Brain microvascular endothelial cell (primary cell): ENCODE results near the gene CCBE1.
"Not testable (repeated sequence)": the region's sequence is repeated elsewhere in the genome, so short reads cannot be mapped to it uniquely, and the experiment has no call there.

ENCODE experiments used
- DNase-seq: peaks from one replicate; pipeline ENCODE4 v3.0.0-alpha.2; 2020
- H3K27ac ChIP-seq: fragments of 250-450 bp; sonication (Bioruptor Pico); 2 replicates; pipeline ENCODE4 v1.5.1; 2020; ENCODE audit warnings: mild to moderate bottlenecking, moderate library complexity
- H3K27me3 ChIP-seq: fragments of 250-450 bp; sonication (Bioruptor Pico); replicated peaks from 2 replicates; pipeline ENCODE4 v1.5.1; 2020; ENCODE audit warnings: mild to moderate bottlenecking
- H3K36me3 ChIP-seq: fragments of 250-450 bp; sonication (Bioruptor Pico); replicated peaks from 2 replicates; pipeline ENCODE4 v1.5.1; 2020; ENCODE audit warnings: mild to moderate bottlenecking
- H3K4me3 ChIP-seq: 2 replicates; pipeline ENCODE4 v1.5.1; 2011; ENCODE audit warnings: low read depth, mild to moderate bottlenecking, control low read depth, low read length, moderate library complexity
- in situ Hi-C: cut with HindIII; loops from 2 replicates; pipeline ENCODE4 v1.10.0; 2017; ENCODE audit warnings: low sequenced_read_pairs, low pct_ligation_motif_present
- TF ChIP-seq, protein P1 (sequence below): IDR thresholded peaks from 2 replicates; pipeline ENCODE4 v1.5.1; 2011; ENCODE audit warnings: low read depth, mild to moderate bottlenecking, moderate library complexity, low read length, control low read depth, inconsistent platforms; ENCODE audit errors: missing control alignments

The CCBE1 gene

DNA sequence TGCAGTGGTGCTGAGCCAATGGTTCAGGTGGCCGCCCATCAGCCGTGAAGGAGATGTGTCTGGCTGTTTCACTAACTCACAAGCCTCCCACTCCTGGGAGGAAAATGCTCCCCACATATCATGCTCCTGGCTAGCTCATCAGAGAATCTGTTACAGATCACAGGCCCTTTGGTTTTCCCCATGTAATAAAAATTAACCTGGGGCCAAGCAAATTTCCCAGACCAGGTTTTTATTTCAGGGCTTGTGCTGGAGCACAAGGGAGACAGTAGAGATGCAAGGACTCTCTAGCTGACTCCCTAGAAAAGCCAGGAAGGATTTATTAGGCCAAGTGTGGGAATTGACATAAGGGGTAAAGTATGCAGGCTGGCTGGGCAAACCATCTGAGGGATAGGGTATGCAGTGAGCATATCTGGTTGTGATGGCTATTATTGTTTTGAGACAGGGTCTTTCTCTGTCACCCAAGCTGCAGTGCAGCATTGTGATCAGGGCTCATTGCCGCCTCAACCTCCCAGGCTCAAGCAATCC, 40.6 kb upstream of the CCBE1 start:
- Histone ChIP-seq H3K27me3 (no peaks in the 10 kb centered on the region), H3K27ac (no peak overlapping the region), H3K4me3 (no peak overlapping the region), H3K36me3 (no peaks in the 10 kb centered on the region)
- in situ Hi-C loops: no loop called here
- DNase-seq: no peak
- TF ChIP-seq, protein P1, sequence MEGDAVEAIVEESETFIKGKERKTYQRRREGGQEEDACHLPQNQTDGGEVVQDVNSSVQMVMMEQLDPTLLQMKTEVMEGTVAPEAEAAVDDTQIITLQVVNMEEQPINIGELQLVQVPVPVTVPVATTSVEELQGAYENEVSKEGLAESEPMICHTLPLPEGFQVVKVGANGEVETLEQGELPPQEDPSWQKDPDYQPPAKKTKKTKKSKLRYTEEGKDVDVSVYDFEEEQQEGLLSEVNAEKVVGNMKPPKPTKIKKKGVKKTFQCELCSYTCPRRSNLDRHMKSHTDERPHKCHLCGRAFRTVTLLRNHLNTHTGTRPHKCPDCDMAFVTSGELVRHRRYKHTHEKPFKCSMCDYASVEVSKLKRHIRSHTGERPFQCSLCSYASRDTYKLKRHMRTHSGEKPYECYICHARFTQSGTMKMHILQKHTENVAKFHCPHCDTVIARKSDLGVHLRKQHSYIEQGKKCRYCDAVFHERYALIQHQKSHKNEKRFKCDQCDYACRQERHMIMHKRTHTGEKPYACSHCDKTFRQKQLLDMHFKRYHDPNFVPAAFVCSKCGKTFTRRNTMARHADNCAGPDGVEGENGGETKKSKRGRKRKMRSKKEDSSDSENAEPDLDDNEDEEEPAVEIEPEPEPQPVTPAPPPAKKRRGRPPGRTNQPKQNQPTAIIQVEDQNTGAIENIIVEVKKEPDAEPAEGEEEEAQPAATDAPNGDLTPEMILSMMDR: no peak

DNA sequence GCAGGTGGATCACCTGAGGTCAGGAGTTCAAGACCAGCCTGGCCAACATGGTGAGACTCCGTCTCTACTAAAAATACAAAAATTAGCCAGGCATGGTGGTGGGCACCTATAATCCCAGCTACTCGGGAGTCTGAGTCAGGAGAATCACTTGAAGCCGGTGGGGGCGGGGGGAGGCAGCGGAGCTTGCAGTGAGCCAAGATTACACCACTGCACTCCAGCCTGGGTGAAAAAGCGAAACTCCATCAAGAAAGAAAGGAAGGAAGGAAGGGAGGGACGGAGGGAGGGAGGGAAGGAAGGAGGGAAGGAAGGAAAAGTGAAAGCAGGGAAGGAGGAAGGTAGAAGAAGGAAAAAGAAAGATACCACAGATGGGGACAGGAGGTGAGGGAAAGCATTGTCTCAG, 40.1 kb upstream of the CCBE1 start:
- in situ Hi-C loops, H3K27ac ChIP-seq: not testable (repeated sequence)

DNA sequence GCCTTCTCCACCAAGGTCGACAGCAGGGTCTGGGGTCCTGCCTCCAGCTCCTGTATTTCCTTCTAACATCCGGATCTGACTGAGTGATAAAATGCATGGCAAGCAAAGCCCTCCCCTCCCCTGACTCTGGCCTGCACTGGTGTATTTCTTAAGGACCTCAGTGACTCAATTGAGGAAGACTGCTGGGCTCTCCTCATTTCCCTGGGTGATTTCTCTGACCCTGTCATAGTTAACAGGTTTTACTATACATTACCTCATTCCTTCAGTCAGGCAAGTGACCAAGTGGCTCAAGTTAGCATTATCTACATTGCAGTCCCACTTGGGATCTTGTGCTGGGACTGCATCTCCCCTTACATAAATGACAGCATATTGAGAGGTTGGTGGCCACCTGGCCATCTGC, 38.8 kb upstream of the CCBE1 start:
- Histone ChIP-seq H3K4me3 (no peak overlapping the region), H3K27me3 (no peaks in the 10 kb centered on the region), H3K36me3 (no peaks in the 10 kb centered on the region), H3K27ac (no peak overlapping the region)
- no peak for DNase-seq
- TF ChIP-seq, protein P1: no peak
- in situ Hi-C loops: no loop called here

More for the DNA sequence above, 40.1 kb upstream of the CCBE1 start:
- H3K36me3 ChIP-seq, DNase-seq, H3K27me3 ChIP-seq, H3K4me3 ChIP-seq: not testable (repeated sequence)

DNA sequence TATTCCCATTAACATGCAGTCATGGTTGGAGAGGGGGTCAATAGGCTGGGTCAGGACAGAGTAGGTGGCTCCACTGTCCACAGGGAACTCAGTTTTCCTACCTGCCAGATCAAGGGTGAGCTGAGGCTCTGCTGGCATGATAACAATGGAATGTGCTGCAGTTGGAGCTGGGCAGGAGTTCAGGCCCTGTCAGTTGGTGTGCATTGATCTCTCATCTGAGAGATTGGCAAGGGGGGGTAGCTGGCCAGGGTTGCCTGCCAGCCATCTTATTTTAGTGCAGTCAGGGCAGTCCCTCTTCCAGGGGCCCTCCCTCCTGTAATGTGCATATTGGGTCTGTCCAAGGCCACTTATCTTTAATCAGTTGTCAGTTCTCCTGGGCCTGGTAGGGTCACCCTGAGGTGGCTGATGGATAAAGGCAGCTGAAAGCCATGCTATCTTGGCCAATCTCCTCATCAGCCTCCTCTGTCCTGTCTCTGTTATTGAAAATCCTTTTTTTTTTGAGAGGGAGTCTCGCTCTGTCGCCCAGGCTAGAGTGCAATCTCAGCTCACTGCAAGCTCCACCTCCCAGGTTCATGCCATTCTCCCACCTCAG, 38.1 kb upstream of the CCBE1 start:
- Histone ChIP-seq H3K4me3 (no peak overlapping the region), H3K27me3 (no peaks in the 10 kb centered on the region), H3K36me3 (no peaks in the 10 kb centered on the region), H3K27ac (no peak overlapping the region)
- in situ Hi-C loops: no loop called here
- TF ChIP-seq, protein P1: no peak
- DNase-seq: no peak

DNA sequence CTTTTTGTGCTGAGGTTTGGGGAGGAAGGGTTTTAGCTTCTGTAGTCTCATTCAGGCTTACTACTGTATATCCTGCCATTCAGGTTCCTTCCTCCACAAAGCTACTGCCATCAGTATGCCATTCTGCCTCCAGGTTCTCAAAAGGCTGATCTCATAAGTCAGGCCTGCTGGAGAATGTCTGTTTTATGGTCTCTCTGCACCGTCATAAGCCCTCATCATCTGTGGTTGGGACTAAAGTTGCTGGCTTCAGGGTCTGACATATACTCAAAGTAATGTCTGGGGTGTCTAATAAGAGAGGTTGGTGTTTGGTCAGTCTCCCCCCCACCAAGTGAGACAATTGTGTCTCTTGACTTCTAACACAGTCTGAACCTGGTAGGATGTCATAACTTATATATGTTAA, 36.2 kb upstream of the CCBE1 start:
- in situ Hi-C loops: no loop called here
- TF ChIP-seq, protein P1: no peak

DNA sequence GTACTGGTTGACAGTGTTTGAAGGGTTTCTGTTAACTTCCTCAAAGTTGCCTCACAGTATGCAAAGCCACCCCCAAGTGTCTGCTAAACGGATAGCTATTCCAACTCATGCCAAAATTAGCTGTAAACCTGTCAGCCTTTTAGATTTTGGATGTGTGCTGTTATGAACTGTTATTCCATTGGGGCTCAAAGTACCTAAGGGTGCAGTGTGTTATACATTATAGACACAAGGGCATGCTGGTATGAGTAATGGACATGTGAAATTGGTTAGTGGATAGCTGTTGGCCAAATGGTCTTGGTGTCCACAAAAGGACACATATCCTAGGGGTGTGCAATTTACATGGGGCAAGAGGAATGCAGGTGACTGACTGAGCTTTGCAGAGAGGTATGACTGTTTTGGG, 33.7 kb upstream of the CCBE1 start:
- H3K4me3 ChIP-seq: no peak overlapping the region
- DNase-seq: no peak
- no peak overlapping the region for H3K27ac ChIP-seq
- H3K36me3 ChIP-seq: no peaks in the 10 kb centered on the region
- H3K27me3 ChIP-seq: no peaks in the 10 kb centered on the region
- TF ChIP-seq, protein P1: no peak
- in situ Hi-C loops: no loop called here

More for the DNA sequence above, 36.2 kb upstream of the CCBE1 start:
- no peak for DNase-seq
- H3K27ac ChIP-seq: no peak overlapping the region
- H3K36me3 ChIP-seq: no peaks in the 10 kb centered on the region
- no peaks in the 10 kb centered on the region for H3K27me3 ChIP-seq
- H3K4me3 ChIP-seq: no peak overlapping the region
